ENCODE results near the gene SMG6.
"Not testable (repeated sequence)": the region's sequence is repeated elsewhere in the genome, so short reads cannot be mapped to it uniquely, and the experiment has no call there.

The SMG6 gene

DNA sequence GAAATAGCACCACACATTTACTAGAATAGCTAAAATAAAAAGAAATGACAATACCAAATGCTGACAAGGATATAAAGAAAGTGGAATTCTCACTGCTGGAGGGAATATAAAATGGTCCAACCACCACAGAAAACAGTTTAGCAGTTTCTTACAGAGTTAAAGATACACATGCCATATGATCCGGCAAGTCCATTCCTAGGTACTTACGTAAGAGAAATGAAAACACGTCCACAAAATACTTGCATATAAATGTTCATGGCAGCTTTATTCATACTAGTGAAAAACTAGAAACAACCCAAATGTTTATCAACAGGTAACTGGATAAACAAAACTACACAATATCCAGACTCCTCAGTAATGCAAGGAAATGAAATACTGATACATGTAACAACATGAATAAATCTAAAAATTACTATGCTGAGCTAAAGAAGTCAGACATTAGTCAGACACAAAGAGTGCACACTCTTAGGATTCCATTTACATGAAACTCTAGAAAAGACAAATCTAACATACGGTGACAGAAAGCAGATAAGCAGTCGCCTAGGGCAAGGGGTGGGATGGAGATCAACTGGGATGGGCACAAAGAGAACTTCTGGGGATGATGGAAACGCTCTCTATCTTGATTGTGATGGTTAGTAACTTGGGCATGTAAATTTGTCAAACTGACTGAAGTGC is 76.4 kb downstream of the SMG6 start:
- DNase-seq: no peak

DNA sequence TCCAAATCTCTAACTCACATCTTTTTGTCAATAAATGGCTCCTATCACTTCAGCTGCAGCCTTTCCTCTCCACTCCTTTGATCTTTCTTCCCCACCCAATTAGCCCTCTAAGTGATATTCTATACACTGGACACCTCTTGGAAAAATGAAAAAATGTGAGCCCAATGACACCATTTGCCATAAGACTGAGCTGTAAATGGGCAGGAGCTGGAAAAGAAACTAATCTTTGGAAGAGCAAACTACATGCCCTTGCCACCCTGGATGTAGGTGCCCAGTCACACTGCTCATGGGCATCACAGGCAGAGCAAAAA is 80.0 kb downstream of the SMG6 start:
- no peak for DNase-seq

DNA sequence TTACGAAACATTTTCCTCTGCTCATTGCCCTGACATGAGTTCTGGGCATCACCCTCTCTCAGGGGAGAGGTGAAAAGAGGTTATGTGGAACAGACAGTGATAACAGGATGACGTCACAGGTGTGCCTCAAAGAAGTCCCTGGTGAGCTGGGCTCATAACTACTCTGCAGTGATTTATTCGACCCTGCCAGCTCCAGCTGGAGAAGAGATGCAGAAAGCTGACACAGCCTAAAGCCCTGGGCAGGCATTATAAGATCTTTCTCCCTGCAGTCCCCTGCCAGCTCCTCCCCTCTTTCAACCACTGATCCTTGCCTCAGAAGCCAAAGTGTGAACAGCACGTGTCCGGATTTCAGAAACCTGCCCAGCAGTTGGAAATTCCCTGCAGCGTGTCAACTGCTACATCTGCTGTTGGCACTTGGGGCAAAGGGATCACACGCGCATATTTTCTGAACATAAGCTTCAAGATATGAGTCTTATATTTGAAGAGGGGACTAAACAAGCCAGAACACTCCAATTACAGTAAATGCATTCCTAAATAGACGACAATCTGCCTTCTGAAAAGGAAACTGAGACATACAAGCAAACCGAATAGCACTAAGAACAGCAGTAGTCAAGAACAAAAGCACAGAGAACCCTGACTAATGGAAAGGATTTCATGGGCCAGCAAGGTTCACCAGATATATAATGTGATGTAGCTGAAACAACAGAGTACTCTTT is 80.5 kb downstream of the SMG6 start:
- no peak for DNase-seq

DNA sequence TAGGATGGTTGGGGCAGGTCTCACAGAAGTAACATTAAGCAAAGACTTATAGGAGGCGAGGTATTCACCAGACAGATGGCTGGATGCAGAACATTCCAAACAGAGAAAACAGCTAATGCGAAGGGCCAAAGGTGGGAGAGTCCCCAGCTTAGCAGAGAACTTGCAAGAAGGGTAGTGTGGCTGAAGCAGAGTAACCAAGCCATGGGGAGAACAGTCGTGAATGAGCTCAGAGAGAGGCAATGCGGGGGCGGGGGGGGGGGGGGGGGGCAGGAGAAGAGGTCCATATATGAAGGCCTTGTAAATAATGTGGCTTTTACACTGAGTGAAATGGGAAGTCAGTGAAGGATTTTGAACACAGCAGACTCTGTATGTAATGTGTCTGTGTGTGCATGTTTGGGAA is 81.3 kb downstream of the SMG6 start:
- no peak for DNase-seq

DNA sequence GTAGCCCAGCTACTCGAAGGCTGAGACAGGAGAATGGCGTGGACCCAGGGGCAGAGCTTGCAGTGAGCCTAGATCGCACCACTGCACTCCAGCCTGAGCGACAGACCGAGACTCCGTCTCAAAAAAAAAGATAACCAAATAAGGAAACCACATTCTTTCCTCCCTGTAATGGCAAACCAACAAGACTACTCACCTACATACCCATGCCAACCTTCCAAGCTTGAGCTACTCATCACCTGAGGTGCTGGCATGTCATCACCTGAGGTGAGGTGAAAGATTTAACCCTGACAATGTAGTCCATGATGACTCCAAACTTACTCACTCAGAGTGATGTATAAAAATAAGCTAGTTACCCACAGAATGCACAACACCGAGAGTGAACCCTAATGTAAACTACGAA is 85.2 kb downstream of the SMG6 start:
- DNase-seq: no peak

DNA sequence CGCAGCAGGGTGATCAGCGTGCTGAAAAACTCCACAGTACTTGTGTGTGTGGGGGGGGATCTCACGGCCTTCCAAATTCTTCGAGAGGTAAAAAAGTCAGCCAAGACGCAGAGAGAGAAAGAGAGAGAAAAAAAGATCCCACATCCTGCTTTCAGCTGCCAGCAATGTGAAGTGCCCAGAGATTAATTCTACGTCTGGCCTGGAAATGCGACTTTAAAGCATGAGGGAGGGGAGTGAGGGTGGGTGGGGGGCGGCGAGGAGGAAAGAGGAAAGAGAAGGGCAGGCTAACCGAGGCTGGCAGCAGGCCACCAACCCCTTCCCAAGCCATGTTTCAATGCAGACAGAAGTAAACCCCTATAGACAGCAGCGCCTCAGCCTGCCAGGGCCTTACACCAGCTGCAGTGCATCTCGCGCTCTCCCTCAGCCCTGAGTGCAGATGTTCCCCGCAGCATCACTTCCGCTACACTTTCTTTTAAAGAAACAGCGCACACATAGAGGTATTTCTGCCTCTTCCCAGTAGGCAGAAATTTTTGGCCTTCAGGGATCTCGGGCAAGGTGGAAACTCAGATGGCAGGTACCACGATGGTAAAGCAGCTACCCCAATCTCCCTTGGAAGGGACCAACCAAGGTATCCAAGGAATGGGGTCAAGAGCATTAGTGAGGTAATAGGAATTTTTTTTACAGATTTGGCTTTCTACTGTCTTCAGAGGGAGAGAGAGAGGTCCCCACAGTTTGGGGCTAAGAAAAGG is 87.8 kb downstream of the SMG6 start:
- DNase-seq: no peak

DNA sequence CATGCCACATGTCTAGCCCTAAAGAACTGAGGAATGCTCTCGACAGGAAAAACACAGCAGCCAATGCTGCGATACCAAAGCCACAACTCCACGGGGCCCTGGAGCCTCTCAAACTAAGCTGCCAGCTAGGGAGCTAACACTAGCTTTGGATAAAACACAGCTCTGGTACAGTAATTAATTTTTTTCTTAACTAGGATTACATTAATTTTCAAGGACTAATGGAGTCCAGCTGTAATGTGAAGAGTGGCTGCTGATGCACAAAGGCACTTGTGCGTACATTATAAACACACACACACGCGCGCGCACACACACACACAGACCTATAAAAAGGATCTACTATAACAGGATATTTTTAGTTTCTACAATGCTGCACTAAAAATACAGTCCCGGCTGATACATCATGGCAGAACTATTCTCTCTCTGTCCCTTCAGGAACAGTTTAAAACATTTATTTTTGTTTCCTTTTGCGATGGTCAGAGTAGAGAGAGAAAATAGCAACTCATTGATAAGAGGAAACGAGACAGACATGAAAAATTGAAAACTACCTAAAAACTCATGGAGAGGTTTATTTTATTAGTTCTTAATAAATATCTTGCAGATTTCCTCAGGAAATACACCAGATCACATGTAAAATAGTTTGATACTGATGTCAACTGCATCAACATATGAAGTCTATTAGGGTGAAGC is 88.5 kb downstream of the SMG6 start:
- no peak for DNase-seq

DNA sequence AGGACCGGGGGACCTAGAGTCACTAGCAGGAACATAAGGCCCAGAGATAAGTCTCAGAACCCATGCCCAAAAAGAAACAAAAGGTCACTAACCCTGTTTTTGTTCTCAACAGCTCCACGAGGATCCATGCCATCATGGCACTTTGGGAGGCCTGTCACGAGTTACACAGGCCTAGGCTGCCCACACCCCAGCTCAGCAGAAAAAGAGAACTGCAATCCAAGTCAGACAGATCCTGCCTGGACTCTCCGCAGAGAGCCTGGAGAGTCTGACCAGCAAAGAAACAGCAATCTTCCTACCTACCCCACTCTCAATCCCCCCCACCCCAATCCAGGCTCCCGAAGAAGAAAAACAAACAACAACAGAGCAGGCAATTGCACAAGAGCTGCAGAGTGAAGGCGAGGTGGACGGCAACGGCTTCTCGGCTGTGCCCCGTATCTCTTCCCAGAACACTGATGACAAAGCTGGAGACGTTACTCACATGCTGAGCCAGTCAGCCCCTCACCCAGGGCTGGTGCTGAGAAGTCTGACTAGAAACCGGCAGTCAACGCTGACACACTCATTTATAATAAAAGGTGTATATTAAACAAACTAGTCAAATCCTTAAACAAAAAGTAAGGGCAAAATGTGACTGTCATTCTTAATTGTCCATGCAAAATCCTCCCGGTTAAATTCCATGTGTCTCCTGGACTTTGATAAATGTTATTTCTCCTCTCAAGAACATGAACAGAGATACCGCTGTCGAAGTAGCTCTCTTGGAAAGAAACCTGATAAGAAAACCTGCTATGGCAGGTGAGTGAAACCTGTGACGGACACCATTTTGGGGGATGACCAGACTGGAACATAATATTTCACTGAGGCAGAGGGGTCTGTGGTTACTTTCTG is 89.3 kb downstream of the SMG6 start:
- DNase-seq: no peak

DNA sequence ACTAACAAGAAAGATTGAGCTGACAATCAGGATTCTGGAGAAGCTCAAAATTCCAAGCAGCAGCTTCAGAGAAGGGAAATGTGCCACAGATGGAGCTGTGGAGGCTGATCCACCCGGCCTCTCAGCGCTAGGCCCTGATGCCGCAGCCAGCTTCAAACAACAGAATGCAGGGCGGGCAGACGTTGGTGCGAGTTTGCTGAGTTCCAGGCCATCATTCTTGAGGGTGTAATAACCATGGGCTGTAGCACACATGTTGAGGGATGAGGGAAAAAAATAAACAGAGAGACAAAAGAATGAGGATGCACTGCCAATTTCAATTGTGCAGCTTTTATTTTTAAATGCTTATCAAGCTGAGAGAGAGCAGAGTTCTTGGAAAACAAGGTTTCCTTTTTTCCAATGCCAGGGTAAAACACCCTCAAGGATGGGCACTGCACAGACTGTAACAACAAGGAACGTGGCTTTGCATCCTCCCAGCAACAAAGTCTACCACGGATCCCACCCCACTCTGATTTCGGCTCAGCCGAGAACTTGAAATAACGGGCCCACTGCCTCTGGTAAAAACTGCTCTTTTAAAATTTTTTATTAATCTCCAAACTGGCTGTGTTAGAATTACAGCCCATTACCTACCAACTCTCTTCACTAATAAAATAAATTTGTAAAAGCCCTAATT is 90.2 kb downstream of the SMG6 start:
- no peak for DNase-seq

DNA sequence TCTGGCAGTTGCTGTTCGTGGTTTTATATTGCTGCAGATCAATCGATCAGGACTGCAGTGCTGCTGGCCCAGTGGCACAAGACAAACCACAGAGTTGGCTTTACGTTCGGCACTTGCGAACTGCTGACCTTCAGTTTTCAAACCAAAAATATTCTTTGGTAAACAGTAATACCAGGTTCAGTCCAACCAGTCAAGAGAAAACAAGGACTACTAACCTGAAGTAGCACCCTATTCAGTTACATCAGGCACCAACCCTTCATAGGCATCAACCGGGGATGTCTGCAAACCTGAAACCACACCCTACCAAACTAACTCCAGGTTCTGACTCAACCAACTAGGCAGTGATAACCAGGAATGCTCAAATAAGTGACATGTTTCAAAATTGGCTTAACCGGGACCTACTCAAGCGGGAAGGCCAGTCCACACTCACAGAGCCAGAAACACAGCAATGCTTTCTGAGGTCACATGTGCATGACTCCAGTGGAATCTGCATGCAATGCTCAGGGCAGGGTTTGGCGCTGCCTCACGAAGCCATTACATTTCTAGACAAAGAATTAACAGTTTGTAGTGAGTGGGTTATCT is 91.1 kb downstream of the SMG6 start:
- no peak for DNase-seq

DNA sequence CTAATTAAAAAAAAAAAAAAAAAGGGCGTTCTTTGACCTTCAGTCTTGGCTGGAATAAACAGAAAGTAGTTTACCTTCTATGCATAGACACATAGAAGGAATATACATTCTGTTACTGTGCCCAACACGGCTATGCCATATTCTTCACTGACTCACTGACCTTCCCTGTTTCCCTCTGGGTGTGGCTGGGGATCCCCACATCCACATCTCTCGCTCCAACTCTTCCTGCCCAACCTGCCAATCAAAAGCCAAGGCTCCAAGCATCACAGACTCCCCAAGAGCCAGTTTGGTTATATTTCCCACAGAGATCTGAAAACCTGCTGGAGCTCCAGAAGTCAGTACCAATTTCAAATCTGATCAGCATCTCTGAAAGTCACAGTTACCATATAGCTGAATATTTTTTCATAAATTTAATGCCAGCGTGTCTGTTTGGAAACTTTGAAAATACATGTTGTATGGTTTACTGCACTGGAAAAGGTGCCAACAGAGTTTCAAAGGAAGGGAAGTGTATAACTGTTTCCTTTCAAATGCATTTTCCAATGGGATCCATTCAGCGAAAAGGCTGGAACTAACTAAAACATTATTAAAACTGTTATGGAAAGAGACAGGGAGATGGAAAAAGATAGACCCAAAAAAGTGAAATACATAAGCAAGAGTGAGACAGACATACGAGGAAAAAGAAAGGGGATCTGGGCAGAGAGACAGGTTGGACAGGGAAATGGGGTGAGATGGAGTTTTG is 91.8 kb downstream of the SMG6 start:
- no peak for DNase-seq

DNA sequence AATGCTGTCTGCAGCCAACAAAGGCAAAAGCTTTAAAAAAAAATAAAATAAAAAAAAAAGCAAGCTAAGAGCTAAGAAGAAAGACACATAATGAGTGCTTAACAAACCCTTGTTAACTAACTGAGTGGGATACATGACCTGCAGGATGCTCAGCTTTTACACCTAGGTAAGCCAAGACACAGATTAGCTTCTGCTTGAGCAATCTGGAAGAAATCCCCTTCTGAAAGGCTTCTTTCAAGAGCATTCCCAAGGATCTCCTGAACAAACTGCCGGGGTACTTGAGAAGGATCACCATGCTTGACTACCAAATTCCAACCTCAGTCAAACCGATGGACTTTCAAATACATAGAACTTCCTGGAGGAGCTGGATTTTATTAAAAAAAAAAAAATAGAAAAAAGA is 92.9 kb downstream of the SMG6 start:
- DNase-seq: no peak

DNA sequence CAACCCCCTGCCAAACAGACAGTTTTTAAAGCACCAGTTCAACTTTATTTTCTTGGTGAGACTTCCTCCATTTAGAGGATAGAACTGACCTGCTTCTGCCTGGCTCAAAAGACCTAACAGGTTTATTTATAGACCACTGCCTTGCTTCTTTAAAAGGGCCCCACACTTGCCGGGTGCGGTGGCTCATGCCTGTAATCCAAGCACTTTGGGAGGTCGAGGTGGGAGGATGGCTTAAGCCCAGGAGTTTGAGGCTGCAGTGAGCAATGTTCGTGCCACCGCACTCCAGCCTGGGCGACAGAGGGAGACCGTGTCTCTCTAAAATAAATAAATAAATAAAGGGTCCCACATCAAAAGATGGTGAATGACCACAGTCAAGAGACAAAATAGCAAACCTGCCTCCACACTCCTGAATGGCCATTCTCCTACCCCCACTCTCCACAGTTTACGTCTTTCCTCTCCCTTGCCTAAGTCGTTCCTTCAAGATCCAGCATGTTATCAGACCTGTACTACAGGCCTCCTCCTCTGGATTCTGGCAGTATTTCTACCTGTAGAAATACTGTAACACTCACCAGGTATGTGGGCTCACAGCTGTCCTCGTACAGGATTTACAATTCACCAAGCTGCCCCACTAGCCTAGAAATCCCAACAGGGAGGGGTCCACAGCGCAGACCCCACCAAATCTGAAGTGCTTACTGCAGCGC is 95.6 kb downstream of the SMG6 start:
- no peak for DNase-seq

DNA sequence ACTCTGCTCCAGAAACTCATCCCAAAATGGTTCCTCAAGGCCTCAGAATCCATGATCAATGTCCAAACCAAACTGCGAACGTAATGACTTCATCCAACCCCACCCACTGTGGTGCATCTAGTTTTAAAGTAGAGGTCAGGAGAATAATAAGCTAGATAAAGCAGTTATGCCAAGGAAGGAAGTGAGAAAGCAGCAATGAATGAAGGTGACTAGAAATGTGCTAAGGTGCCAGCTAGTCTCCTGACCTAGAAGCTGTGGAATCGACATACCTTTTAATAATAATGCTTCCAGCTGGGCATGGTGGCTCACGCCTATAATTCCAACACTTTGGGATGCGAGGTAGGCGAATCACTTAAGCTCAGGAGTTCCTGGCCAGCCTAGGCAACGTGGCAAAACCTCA is 99.2 kb downstream of the SMG6 start:
- no peak for DNase-seq

DNA sequence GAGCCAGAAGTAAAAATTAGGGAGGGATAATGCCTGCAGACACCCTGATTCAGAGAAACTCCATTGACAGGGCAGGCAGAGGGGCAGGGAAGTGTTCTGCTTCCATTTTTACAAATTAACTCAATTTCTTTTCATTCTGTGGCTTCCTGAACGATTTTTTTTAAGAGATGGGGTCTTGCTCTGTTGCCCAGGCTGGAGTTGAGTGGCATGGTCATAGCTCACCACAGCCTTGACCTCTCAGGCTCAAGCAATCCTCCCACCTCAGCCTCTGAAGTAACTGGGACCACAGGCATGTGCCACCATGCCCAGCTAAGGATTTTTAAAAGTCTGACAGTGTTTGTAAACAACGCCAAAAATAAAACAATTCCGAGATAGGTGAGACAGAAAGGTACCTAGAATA is 99.8 kb downstream of the SMG6 start:
- DNase-seq: no peak

DNA sequence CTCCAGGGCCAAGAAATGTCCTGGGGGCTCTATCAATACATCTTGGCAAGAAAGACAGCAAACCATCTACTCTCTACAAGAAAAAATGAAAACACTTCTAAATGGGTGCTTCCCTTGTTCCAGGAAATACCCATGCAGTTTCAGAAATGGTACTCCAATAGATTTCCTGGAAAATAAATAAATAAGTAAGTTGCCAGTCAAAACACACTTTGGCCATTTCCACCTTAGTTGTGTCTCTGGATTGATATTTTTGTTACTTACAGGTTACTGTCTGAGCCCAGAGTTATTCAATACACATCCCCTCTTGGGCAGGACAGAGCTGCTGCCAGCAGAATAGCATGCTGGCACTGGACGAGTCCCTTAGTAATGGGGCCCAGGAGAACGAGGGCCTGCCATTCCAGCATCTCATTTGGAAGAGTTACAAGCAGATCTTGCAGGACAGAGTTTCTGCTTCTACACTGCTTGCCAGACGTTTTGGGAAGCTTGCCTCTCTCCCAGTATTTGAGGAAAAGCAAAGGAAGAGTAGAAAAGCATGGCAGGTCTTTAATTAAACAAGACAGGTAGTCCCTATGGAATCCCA is 100.5 kb downstream of the SMG6 start:
- no peak for DNase-seq

DNA sequence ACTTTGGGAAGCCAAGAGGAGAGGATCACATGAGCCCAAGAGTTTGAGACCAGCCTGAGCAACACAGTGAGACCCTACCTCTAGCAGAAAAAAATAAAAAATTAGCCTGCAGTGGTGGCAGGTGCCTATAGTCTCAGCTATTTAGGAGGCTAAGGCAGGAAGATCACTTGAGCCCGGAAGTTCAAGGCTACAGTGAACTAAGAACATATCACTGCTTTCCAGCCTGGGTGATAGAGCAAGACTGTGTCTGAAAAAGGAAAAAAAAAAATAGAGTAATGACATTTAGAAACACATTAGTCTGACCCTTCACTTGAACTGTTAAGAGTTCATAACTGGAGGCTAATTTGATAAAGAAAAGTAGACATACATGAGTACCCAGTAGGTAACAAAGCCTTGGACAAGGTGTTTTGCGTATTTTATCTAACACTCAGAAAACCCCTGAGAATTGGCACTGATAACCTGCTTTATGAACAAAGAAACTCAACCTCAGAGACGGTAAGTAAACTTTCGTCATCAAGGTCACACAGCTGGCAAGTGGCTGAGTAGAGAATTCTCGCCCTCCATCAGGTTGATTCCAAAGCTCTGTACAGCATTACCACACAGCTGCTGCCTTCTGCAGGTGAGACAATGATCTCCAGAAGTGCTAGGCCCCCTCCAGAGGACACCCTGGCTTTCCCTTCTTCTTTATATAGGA is 101.1 kb downstream of the SMG6 start:
- DNase-seq: no peak

DNA sequence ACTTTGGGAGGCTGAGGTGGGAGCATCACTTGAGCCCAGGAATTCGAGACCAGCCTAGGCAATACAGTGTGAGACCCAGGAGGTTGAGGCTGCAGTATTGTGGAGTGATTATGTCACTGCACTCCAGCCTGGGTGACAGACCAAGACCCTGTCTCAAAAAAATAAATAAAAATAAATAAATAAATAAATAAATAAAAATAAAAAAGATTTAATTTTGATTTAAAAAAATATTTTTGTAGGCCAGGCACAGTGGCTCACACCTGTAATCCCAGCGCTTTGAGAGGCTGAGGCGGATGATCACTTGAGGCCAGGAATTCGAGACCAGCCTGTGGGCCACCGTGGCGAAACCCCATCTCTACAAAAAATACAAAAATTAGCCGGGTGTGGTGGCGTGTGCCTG is 104.2 kb downstream of the SMG6 start:
- DNase-seq: not testable (repeated sequence)

DNA sequence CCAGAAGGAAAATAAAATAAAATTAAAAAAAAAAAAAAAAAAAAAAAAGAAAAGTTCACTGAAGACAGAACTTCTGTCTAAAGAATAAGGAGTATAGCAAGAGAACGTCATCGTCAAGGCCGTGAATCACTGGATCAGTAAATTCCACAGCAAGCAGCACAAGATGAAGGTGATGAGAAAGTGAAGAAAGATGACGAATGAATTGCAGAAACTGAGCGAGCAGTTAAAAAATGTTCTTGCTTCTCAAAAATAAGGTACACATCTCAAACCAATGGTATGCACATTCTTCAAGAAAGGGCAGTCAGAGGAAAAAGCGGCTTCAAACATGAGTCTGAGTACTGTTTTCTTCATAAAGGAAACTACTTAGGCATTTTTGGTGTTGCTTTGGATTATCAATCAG is 104.7 kb downstream of the SMG6 start:
- DNase-seq: no peak
